Activated effector memory CD4-positive, alpha-beta T cell treated with anti-CD3 and anti-CD28 coated beads, Interleukin-2, amount 50 U/mL, for 16 hours (primary cell): ENCODE data around the gene ASCL1.
A peak's percentile ranks its signal among the peaks of the same experiment; 100 is the strongest.

Experiments used
- DNase-seq: peaks from one replicate; pipeline ENCODE4 v3.0.0-alpha.2; 2020

The ASCL1 gene

DNA sequence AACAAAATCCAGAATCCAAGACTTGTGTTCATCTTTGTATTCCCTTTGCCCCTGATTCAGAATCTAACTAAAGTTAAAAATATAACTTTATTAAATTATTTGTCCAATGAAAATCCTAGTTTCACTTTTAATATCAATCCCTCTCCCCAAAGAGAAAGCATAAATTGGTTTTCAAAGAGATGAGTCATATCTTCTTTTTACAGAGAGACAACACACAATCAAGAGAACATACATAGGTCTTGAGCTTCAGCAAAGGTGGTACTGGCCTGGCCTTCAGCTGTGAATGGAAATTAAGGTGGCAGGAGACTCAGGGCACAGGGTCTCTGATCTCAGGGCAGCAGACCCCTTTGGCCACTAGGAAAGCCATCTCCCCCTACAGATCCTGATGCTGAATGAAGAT, 4.3 kb upstream of the ASCL1 start:
- no peak for DNase-seq

DNA sequence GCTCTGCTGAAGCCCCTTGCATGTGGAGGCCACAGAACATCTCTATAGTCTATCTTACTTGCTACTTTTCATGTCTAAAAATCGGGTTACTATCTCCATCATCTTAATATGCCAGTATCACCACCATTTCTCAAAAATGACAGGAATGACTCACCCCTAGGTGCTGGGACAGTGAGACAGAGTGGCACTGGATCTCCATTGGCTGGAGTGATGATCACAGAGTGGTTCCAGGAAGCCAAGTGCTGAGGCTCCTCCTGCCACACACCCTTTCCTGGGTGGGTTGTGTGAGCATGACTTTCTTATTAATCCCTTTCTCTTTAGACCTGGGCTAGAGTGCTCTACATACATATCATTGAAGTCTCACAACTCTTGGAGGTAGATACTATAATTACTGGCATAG, 3.3 kb upstream of the ASCL1 start:
- no peak for DNase-seq

DNA sequence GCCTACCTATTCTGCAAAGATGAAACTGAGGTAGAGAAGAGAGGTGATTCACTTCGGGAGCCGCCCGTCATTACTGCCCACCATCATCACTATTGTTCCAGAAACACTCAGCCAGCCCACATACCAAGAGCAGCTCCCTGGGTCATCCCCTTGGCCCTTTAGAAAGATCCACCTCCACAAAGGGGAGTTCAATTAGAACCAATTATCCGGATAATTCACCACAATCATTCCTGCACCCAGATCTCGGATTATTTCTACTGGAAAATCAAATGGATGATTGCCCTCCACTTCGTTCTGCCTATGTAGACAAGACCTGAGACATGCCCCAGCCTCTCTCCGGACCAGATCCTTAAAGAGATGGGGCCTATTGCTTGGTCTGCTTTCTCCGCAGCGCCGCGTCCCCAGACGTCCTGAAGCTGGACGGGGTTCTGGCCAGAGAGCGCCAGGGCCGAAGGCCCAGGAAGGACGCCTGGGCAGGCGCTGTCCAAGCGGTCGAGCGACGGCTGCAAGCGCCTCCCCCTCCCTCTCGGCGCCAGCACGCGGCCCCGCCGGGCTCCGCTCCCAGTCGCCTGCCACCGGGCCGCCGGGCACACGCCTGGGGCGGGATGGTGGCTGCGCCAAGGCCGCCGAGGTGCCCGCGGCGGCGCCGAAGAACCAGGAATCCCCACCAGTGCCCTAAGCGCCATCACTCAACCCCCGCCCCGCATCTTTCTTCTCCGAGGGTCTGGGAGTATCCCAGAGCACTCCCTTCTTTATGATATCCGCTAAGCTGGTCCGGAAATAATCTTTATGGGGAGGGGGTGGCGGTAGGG, 1.3 kb upstream of the ASCL1 start:
- DNase-seq: no peak

DNA sequence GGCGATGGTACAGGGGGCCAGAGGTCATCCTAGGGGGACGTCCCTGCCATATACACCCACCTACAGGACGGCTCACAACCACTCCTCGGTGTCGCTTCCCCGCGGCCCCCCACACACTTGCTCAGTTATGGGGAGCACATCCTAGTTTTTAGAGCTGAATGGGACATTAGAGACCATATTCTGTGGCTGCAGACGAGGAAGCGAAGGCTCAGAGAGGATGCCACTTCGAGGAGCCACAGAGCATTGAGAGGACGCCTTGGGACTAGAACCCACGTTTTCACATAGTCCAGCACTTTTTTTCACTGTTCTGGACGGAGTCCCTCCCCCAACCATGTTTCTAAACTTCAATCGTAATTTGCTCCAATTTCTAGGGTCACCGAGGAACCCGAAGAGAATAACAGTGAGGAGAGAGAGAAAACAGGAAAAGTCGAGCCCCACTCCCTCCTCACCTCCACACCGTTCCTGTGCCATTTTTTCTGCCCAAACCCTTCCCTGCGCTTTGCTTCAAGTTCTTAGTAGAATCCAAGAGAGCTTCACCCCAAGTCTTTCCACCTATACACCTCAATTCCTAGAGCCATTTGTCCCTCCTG, 641 bp upstream of the ASCL1 start:
- DNase-seq: no peak

DNA sequence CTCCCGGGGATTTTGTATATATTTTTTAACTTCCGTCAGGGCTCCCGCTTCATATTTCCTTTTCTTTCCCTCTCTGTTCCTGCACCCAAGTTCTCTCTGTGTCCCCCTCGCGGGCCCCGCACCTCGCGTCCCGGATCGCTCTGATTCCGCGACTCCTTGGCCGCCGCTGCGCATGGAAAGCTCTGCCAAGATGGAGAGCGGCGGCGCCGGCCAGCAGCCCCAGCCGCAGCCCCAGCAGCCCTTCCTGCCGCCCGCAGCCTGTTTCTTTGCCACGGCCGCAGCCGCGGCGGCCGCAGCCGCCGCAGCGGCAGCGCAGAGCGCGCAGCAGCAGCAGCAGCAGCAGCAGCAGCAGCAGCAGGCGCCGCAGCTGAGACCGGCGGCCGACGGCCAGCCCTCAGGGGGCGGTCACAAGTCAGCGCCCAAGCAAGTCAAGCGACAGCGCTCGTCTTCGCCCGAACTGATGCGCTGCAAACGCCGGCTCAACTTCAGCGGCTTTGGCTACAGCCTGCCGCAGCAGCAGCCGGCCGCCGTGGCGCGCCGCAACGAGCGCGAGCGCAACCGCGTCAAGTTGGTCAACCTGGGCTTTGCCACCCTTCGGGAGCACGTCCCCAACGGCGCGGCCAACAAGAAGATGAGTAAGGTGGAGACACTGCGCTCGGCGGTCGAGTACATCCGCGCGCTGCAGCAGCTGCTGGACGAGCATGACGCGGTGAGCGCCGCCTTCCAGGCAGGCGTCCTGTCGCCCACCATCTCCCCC, 777 bp downstream of the ASCL1 start:
- no peak for DNase-seq

DNA sequence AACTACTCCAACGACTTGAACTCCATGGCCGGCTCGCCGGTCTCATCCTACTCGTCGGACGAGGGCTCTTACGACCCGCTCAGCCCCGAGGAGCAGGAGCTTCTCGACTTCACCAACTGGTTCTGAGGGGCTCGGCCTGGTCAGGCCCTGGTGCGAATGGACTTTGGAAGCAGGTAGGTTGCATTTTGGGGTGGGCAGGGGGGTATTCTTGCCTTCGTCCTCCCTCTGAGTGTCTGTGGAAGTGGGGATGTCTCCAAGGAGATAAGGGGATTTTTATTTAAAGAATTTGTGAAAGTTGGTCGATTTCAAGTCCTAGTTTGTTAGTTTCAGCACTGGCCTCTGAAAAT, 1.3 kb downstream of the ASCL1 start:
- DNase-seq: no peak

DNA sequence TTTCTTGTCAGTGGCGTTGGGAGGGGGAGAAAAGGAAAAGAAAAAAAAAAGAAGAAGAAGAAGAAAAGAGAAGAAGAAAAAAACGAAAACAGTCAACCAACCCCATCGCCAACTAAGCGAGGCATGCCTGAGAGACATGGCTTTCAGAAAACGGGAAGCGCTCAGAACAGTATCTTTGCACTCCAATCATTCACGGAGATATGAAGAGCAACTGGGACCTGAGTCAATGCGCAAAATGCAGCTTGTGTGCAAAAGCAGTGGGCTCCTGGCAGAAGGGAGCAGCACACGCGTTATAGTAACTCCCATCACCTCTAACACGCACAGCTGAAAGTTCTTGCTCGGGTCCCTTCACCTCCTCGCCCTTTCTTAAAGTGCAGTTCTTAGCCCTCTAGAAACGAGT, 1.9 kb downstream of the ASCL1 start:
- DNase-seq: no peak

DNA sequence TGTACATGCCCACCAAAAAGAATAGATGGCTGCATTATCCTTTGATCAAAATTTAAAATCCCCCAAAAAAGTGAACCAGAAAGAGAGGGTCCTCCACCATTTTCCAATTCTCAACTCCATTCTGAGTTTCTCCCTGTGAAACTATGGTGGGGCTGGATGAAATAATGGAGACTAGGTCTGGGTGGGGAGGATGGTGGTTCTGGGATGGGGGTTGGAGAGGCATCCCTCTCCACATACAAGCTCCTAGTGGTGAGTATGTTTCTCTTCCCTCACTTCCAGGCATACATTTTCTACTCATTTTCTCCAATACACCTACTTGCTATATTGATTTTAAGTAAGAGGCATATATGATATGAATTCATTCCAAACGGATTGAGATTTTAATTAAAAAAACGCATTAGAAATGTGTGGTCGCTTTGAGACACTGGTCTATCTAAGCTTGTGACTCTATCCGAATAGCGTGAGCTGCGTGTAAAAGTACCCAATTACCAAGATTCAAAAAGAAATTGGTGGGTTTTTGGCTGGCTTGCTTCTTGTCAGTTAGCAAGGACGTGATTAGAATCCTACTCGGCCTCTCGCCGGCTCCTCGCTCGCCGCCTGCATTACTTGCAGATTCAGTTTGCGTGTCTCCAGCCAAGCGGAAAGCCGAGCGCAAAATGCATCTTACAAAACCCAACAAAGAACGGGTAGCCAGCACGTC, 3.4 kb downstream of the ASCL1 start:
- no peak for DNase-seq

DNA sequence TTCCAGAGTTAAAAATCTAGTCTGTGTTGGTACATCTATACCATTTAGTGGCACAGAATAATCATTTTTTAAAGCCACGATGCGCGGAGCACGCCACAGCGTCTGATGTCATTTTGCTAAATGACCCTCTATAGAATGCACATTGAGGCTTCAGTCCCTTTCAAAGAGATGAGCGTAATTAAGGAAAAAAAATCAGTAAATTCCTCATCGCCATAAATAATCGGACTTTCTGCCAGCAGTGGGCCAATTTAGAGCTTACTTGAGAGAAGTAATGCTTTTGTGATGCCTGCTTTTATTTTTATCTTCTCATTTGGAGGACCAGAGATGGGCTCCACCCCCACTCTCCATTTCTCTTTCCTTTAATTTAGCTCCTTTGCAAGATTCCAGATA, 4.0 kb downstream of the ASCL1 start:
- DNase-seq: no peak

DNA sequence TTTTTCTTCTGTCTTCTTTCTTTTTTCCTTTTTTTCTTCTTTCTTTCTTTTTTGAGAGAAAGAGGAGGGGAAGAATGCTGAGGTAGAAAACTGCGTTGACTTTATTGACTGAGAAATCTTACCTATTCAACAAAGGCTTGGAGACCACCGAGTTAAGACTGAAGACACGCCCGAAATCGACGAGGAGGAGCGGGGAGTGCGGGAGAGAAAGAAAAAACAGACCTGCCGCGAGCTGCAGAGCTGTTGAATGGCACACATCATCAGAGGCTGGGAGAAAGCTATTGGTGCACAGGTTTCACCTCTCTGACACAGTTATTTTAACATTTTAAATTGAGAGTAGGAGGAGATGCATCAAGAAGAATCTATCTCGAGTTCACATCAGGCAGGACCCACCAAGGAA, 5.1 kb downstream of the ASCL1 start:
- no peak for DNase-seq

DNA sequence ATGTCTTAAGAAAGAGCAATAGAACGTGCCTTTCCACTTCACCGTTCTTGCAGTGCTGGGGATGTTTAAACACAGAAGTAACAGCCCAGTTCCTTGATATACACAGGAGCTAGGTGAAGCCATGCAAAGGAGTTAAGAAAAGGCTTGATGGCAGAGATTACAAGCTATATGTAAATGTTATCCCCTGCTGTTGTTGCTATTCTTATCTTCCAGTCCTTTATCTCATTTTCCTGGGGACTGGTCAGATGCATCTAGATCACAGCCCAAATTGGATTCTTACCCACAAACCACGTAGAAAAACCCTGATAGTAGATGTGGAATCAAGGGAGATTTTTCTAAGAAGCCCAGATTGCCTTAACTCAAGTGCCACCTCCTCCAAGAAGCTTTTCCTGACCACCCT, 5.5 kb downstream of the ASCL1 start:
- no peak for DNase-seq

DNA sequence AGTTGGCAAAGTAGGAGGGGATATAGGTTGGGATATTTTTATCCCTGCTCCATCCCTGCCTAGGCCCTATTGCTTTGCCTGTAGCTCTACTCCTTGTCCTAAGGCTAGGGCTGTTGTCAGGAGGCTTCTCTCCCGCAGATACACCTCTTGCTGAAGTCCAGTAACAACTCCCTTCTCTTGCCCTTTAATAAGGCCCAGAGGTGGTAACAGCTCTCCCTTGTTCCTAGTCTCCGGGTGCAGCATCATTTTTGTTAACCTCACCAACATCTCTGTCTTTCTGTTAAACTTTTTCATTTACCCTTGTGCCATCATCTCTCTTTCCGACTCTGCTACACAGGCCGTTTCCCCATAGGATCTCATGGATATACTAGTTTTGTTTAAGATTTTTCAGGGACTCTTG, 6.3 kb downstream of the ASCL1 start:
- DNase-seq: no peak

DNA sequence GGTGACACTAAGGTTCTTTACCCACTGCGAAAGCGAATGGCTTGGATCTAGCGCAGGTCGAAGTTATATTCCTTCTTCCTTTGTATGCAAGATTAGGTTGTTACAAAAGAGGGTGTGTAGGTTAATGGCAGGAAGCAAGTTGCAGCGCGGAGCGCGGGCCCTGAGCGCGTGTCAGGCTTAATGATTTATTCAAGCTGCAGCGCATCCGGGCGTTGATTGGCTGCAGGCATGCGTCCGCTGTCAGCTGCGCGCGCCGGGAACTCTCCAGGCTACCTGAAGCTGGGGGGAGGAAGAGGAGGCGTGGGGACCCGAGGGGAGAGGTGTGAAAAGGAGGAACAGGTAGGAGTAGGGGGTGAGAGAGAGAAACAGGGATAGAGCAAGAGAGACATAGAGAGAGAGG, 7.4 kb downstream of the ASCL1 start:
- peak; percentile 66 for DNase-seq

DNA sequence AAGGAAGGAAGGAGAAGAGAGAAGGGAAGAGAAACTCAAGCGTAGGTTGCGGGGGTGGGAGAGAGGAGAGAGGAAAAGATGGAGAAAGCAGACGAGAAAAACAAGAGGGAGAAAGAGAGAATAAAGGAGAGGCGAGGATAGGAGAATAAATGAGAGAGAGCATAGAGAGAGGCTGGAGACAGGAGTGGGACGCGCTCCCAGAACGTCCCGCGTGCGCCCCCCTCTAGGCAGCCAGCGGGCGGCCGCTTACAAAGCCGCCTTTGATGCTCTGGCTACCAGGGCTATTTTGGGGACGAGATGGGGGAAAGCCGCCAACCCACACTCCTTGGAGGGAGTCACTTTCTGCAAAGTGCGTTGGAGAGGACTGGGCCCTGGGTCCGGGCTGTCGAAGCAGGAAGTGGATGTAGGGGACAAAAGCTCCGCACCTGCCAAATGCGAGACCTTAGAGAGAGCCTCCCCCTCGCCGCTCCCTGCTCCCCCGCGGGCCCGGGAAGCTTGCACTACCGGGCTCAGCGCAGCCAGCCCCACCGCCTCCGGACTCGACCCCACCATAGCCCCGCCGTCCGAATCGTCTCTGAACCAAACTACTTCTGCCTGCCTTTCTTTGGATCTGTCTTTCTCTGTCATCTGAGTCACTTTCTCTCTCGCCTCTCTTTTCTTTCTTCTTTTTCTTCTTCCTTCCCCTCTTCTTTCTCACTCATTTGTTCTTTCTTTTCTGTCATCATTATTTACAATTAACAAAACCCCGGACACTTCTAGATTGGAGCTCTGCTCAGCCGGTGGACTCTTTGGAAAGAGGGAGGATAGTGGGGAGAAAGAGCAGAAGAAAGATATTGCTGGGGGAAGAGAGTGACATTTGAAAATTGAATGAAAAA, 8.0 kb downstream of the ASCL1 start:
- no peak for DNase-seq

DNA sequence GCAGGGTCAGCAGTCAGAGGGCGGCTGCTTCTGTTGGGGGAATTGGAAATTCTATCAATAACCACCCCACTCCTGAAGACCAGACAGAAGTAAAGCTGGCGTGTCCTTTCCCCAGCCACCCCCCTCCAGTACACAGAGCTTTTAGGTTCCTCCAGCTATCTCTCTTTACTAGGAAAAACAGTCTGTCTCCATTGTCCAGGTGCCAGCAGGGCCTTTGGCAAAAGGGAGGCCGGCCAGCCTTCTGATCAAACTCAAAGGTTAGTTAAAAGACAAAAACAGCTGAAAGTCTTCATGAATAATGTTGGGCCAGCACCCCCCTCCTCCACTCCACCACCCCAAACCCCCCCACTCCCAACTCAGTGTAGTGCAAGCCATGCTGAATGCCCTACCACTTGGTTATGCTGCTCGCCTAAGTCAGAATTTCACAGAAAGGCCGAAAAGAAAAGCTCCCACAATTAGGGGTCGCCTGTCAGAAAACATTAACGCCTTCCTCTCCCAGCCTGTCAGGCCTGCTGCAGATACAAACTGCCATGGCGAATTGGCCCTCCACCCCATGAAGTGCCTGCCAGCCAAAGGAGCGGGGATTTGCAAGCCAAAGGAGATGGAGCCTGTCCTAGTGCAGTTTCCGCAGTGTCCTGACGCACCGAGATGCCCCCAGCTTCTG, 8.9 kb downstream of the ASCL1 start:
- no peak for DNase-seq

DNA sequence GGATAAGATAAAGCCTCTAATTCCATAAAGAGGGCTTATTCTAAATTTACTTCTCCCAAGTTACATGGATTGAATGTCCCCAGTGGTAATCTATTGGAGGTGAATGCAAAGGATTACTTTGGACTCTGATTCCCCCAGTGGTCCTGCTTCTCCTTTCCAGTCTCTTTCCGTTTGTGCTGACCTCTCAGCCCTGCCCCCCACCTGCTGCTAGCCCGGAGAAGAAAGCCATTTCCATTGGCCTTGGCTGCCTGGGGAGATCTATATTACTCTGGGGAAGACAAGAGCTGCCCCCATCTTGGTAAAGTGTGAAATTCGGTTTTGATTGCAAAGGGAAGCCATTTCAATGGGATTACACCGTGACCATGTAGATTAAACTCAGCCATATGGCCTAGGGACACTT, 13.3 kb downstream of the ASCL1 start:
- no peak for DNase-seq

DNA sequence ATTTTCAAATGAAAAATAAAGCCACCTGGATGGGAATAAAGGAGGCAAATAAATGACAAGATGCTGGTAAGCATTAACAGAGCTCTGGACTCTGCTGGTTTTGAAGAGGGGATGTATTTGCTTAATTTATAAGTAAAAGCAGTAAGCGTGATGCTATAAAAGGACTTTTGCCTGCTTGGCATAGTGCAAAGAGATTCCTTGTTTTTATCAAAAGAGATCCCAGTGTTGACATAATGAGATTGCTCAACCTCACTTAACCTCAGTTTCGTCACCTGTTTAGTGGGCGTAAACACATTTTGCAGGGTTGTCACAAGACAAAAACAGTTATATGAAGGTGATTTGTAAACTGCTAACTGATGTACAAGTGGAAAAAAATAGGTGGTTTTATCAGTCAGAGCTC, 13.8 kb downstream of the ASCL1 start:
- DNase-seq: no peak

DNA sequence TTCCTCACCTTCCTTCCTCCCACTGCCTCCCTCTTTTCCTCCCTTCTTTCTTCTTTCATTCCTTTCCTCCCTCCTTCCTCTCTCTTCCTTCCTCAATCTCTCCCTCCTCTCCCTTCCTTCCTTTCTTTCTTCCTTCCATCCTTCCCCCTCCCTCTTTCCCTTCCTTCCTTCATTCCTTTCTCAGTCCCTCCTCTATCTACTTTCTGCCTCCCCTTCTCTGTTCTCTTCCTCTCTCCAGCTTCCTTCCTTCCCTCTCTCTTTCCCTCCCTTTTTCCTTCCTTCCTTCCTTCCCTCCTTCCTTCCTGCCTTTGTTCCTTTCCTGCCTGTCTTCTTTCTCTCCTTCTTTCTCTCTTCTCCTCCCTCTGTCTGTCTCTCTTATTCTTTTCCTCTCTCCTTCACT, 16.1 kb downstream of the ASCL1 start:
- no peak for DNase-seq

DNA sequence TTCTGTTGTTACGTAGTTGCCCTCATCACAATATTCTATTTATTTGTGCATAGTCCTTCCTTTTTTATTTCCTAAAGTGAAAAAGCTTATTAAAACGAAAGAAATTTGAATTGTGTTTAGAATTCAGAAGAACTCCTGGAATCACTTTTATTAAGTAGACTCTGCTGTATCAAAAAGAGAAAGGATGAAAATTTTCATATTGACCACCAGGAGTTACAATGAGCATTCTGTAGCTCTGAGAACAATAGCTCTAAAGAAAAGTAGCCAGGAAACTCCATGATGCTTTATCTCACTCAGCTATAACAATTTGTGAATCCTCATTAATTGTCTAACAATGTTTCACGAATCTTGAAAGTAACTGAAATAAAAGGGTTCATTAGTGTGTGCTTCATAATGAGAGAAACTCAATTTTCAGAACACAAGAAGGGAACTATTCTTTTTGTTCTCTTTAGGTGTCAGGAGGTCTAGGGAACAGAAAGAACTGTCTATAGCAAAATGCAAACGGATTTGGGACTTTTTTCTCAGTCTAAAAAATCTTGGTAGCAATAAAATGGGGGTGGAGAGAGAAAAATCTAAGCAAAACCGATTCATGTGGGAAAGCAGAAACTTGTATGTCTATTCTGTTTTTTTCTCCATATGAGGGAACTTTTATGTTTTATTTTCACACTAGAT, 19.3 kb downstream of the ASCL1 start:
- no peak for DNase-seq

DNA sequence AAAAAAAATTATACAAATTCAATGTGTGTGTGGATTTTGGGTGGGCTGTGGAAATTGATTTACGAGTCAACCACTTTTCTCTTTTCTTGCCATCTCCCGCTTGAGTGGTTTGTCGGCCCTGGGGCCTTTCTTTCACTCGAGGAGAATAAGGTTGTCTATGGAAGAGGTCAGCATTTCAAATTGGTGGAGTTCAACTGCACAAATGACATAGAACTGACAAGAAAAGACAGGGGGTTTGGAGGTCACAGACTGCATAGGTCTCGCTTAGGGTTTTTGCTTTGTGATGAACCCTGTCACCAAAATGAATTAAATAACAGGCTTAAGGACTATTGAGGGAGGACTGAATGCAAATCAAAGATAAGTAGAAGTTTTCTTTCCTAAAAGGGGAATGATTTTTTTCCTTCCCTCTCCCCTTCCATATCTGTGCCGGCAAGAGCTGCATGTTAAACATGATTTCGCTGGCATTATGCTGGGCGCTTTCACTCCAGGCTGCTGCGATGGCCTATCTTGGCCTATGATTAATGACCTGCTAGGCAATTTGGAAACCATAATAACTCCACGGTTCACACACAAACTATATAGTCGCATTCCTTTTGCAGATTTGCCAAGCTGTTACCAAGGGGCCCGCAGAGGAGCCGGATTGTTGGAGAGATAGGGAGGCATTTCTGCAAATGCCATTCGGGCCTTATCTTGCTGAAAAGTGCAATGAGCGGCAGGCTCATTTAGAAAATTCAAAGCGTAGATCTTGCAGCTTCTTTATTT, 20.7 kb downstream of the ASCL1 start:
- no peak for DNase-seq

DNA sequence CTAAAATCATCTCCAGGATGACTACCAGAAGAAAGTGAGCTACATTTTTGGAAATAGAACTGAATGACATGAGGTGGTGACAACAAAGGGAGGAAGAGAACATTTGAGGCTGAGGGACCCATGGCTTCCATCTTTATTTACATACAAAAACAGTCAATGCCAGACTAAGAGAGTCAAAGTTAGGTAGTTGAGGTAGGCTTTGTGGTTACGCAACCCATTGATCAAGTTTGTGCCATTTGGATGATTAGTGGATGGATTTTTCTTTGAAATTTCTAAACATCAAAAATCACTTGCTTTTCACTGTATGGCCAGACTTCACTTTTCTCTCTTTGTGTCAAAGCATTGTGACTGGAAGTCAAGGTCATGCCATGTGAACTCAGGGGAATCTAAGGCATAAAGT, 22.9 kb downstream of the ASCL1 start:
- DNase-seq: no peak
